HCT116 (cell line): Measurements from ENCODE around the gene WEE1. TPM values are rescaled to one million over a fixed set of nuclear protein-coding genes. Genes with fewer than 3 reads are reported as not detected.

Experiments
- ATAC-seq: fragments of 200-7000 bp; cut with Tn5 transposase; 2 replicates; pipeline ENCODE4 v1.9.1; 2020; ENCODE audit warnings: mild to moderate bottlenecking, moderate library complexity
- BruUV-seq: library from RNA; stranded (reverse); fragments of 400-500 nt; replicated peaks from 2 replicates; lab custom pipeline; 2021; lab: Mats Ljungman, UMichigan
- CTCF ChIA-PET: fragments of 300-600 bp; sonication (Branson Sonifier 250); formaldehyde crosslinking; loops from one replicate; lab custom pipeline; 2021; ENCODE audit warnings: antibody characterized with exemption; lab: Charles Lee
- POLR2A ChIA-PET: fragments of 300-600, 350-600 bp; sonication (Branson Sonifier 250); formaldehyde crosslinking; loops from one replicate; lab custom pipeline; 2021; ENCODE audit warnings: antibody characterized with exemption; lab: Charles Lee
- RAD21 ChIA-PET, 2 experiments: fragments of 300-600 bp; sonication (Branson Sonifier 250); formaldehyde crosslinking; loops; one replicate each; lab custom pipeline; 2023; ENCODE audit warnings: low total read pairs in 2 of 2; ENCODE audit not compliant: uncharacterized antibody in 2 of 2, unreplicated experiment in 2 of 2, low non-redundant PET in 1 of 2; lab: Charles Lee
- DNase-seq: peaks from one replicate; pipeline ENCODE4 v3.0.0-alpha.2; 2010; ENCODE audit warnings: low read depth, low spot score
- H2AFZ ChIP-seq: fragments of 200-600 bp; shearing (Covaris generic), sonication (generic); 2 replicates; pipeline ENCODE4 v1.6.1; 2017; ENCODE audit warnings: low read depth, mixed run types, mixed read lengths, antibody characterized with exemption, low read length; ENCODE audit not compliant: poor library complexity, severe bottlenecking
- H3K27ac ChIP-seq: 2 replicates; pipeline ENCODE4 v1.5.1; 2012; ENCODE audit warnings: low read depth, low read length
- H3K27me3 ChIP-seq: fragments of 200-600 bp; sonication (generic); 2 replicates; pipeline ENCODE4 v1.6.1; 2016; ENCODE audit warnings: mixed run types, low read length, mixed read lengths; ENCODE audit not compliant: insufficient read depth
- H3K36me3 ChIP-seq, 2 experiments: fragments of 200-500 bp in 1 of 2; fragments of 200-600 bp in 1 of 2; sonication (Bioruptor generic) in 1 of 2; sonication (generic) in 1 of 2; 2 replicates each; pipeline versions ENCODE4 v1.5.1 to v1.6.1; 2014 to 2016; ENCODE audit warnings: low read length in 2 of 2, inconsistent platforms in 1 of 2, mixed read lengths in 1 of 2, mixed run types in 1 of 2; ENCODE audit not compliant: insufficient read depth in 2 of 2, control insufficient read depth in 1 of 2
- H3K4me1 ChIP-seq, 2 experiments: fragments of 200-600 bp in 1 of 2; sonication (generic) in 1 of 2; 2 replicates each; pipeline versions ENCODE4 v1.5.1 to v1.6.1; 2012 to 2017; ENCODE audit warnings: low read length in 2 of 2, inconsistent platforms in 1 of 2, mild to moderate bottlenecking in 1 of 2, mixed read lengths in 1 of 2, mixed run types in 1 of 2, moderate library complexity in 1 of 2; ENCODE audit not compliant: insufficient read depth in 2 of 2, control insufficient read depth in 1 of 2
- H3K4me2 ChIP-seq: fragments of 200-600 bp; sonication (generic); 2 replicates; pipeline ENCODE4 v1.6.1; 2017; ENCODE audit warnings: mixed run types, low read length, mixed read lengths
- H3K4me3 ChIP-seq, 2 experiments: fragments of 200-600 bp in 1 of 2; sonication (generic) in 1 of 2; replicated peaks in 1 of 2; 2 replicates each; pipeline ENCODE4 v1.5.1; 2011 to 2016; ENCODE audit warnings: low read length in 2 of 2, control low read depth in 1 of 2, low read depth in 1 of 2, mild to moderate bottlenecking in 1 of 2, mixed read lengths in 1 of 2, mixed run types in 1 of 2
- H3K79me2 ChIP-seq: fragments of 200-600 bp; sonication (generic); 2 replicates; pipeline ENCODE4 v1.6.1; 2017; ENCODE audit warnings: mild to moderate bottlenecking, mixed run types, low read length, moderate library complexity, mixed read lengths; ENCODE audit not compliant: insufficient read depth
- H3K9ac ChIP-seq: fragments of 200-600 bp; sonication (generic); 2 replicates; pipeline ENCODE4 v1.6.1; 2016; ENCODE audit warnings: low read length, mixed read lengths
- H3K9me2 ChIP-seq: fragments of 200-600 bp; sonication (generic), shearing (Covaris generic); 2 replicates; pipeline ENCODE4 v1.6.1; 2017; ENCODE audit warnings: mixed run types, mild to moderate bottlenecking, moderate library complexity; ENCODE audit not compliant: insufficient read depth
- H3K9me3 ChIP-seq, 2 experiments: fragments of 200-500 bp in 1 of 2; fragments of 200-600 bp in 1 of 2; sonication (Bioruptor generic) in 1 of 2; sonication (generic) in 1 of 2; 2 replicates each; pipeline ENCODE4 v1.6.1; 2014 to 2017; ENCODE audit warnings: low read length in 2 of 2, mixed read lengths in 2 of 2, inconsistent platforms in 1 of 2, low read depth in 1 of 2, mild to moderate bottlenecking in 1 of 2, mixed run types in 1 of 2, moderate library complexity in 1 of 2; ENCODE audit not compliant: control insufficient read depth in 1 of 2, insufficient read depth in 1 of 2
- H4K20me1 ChIP-seq: fragments of 200-600 bp; sonication (generic), shearing (Covaris generic); 2 replicates; pipeline ENCODE4 v1.6.1; 2017; ENCODE audit warnings: mixed run types, mild to moderate bottlenecking, moderate library complexity; ENCODE audit not compliant: insufficient read depth
- CTCF ChIP-seq, 3 experiments: fragments of 200-600 bp in 1 of 3; sonication (generic) in 1 of 3; IDR thresholded peaks in 2 of 3; conservative IDR thresholded peaks in 1 of 3; 2 replicates each; pipeline ENCODE4 v1.5.1; 2012 to 2017; ENCODE audit warnings: low read depth in 2 of 3, low read length in 2 of 3, antibody characterized with exemption in 1 of 3, borderline replicate concordance in 1 of 3, control low read depth in 1 of 3, mild to moderate bottlenecking in 1 of 3, mixed read lengths in 1 of 3, mixed run types in 1 of 3, moderate library complexity in 1 of 3; ENCODE audit not compliant: insufficient read depth in 1 of 3
- EGR1 ChIP-seq: IDR thresholded peaks from 2 replicates; pipeline ENCODE4 v1.6.1; 2012; ENCODE audit warnings: low read depth
- EZH2 ChIP-seq: fragments of 200-600 bp; sonication (generic); IDR thresholded peaks from 2 replicates; pipeline ENCODE4 v1.6.1; 2017; ENCODE audit warnings: antibody characterized with exemption, mixed run types
- FOSL1 ChIP-seq: IDR thresholded peaks from 2 replicates; pipeline ENCODE4 v1.6.1; 2012; ENCODE audit warnings: low read depth
- JUND ChIP-seq: IDR thresholded peaks from 2 replicates; pipeline ENCODE4 v1.6.1; 2012
- POLR2A ChIP-seq: IDR thresholded peaks from 2 replicates; pipeline ENCODE4 v1.7.0; 2011; ENCODE audit warnings: borderline replicate concordance; ENCODE audit not compliant: insufficient read depth, insufficient read length; ENCODE audit errors: extremely low read depth
- POLR2AphosphoS5 ChIP-seq: IDR thresholded peaks from 2 replicates; pipeline ENCODE4 v1.6.1; 2011; ENCODE audit warnings: mild to moderate bottlenecking, low read depth, low read length, moderate library complexity
- SIN3A ChIP-seq: IDR thresholded peaks from 2 replicates; pipeline ENCODE4 v1.6.1; 2012; ENCODE audit warnings: low read depth
- SP1 ChIP-seq: IDR thresholded peaks from 2 replicates; pipeline ENCODE4 v1.6.1; 2012; ENCODE audit warnings: low read depth
- SRF ChIP-seq: IDR thresholded peaks from 2 replicates; pipeline ENCODE4 v1.6.1; 2012; ENCODE audit warnings: low read depth
- YY1 ChIP-seq: IDR thresholded peaks from 2 replicates; pipeline ENCODE4 v1.6.1; 2011; ENCODE audit warnings: low read length, low read depth, moderate library complexity, mild to moderate bottlenecking; ENCODE audit not compliant: insufficient replicate concordance; ENCODE audit errors: extremely low read depth
- ZFX ChIP-seq: fragments of 450-650 bp; IDR thresholded peaks from 2 replicates; pipeline ENCODE4 v1.6.1; 2017
- intact Hi-C: fragments of 100-400 bp; cut with micrococcal nuclease; formaldehyde crosslinking; loops from 2 replicates; pipeline ENCODE4 v1.10.0; 2022
- total RNA-seq: library from RNA; stranded (reverse); gene quantifications from one replicate; pipeline ENCODE4 v1.2.1, GENCODE V29; 2021; ENCODE audit not compliant: unreplicated experiment

The WEE1 gene
- total RNA-seq, 1 experiment from 2014 or later, result 50.8 TPM

DNA sequence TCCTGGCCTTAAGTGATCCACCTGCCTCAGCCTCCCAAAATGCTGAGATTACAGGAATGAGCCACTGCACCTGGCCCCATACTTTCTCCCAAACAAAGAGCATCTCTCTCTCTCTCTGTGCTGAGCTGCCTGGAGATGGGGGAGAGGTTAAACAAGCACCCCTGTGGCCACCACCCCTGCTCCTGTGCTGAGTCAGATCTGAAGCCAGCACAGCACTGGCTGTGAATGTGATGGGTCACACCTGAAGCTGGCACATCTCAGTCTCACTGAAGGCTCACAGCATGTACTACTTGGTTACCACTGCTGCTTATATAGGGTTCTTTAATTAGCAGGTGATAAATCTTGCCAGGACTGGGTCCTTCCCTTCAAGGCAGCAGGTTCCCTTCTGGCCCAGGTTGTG lies 10.8 kb upstream of the WEE1 start (continued):
- TF ChIP-seq CTCF (IDR thresholded peaks at IDR 0.05 in 2 of 3, conservative IDR thresholded peaks at IDR 0.05 in 1 of 3; ENCODE audit: borderline replicate concordance in 1 of 3, insufficient read depth in 1 of 3, low read depth in 2 of 3, low read length in 2 of 3) (no peak), ZFX (no peak)

GRCh38 chr11:9563196-9563730 lies 10.2 kb upstream of the WEE1 start:
- intact Hi-C loops, result no loop called here
- ChIA-PET CTCF (no interaction called here), RAD21 (no interaction called here), POLR2A (interaction anchor here (1.4 kb wide), 1 partner anchor 10 kb away, joined by 4 read pairs; the partner anchor contains the start of gene WEE1)
- H3K79me2 ChIP-seq, result no peaks in the 10 kb centered on the region
- H3K4me1 ChIP-seq, result peaks cover 23 to 47% of the 10 kb centered on the region in 2 experiments
- H3K27me3 ChIP-seq, result no peaks in the 10 kb centered on the region
- ATAC-seq, result no peak
- no peak overlapping the region for H3K9ac ChIP-seq
- no TSS peak for BruUV-seq
- H3K36me3 ChIP-seq, result no peaks in the 10 kb centered on the region
- H4K20me1 ChIP-seq, result no peaks in the 10 kb centered on the region
- no peak for DNase-seq
- no peak overlapping the region for H3K4me3 ChIP-seq
- TF ChIP-seq SIN3A, result no peak
- no peak for TF ChIP-seq POLR2AphosphoS5
- TF ChIP-seq YY1, result no peak
- TF ChIP-seq EGR1, result no peak
- no peak for TF ChIP-seq EZH2
- TF ChIP-seq SRF, result no peak
- no peak for TF ChIP-seq POLR2A
- TF ChIP-seq SP1, result no peak
- TF ChIP-seq FOSL1, result no peak
- no peak for TF ChIP-seq ZFX
- no peak for TF ChIP-seq JUND
- peaks cover 0 to 2% of the 10 kb centered on the region in 2 experiments; a peak in 1 of 4 replicates for H3K9me3 ChIP-seq
- no peak overlapping the region for H2AFZ ChIP-seq
- no peak overlapping the region; the same call in 1 of the 2 replicates for H3K4me2 ChIP-seq
- H3K9me2 ChIP-seq, result no peaks in the 10 kb centered on the region
- H3K27ac ChIP-seq, result no peak overlapping the region
